Measurements from ENCODE around the gene DCUN1D4. TPM values are rescaled to one million over a fixed set of nuclear protein-coding genes. Genes with fewer than 3 reads are reported as not detected.
A peak's percentile ranks its signal among the peaks of the same experiment; 100 is the strongest.
"Not testable (repeated sequence)": the region's sequence is repeated elsewhere in the genome, so short reads cannot be mapped to it uniquely, and the experiment has no call there.

The DCUN1D4 gene
- total RNA-seq, 1 donor from 2014 or later: 28.7 TPM

DNA sequence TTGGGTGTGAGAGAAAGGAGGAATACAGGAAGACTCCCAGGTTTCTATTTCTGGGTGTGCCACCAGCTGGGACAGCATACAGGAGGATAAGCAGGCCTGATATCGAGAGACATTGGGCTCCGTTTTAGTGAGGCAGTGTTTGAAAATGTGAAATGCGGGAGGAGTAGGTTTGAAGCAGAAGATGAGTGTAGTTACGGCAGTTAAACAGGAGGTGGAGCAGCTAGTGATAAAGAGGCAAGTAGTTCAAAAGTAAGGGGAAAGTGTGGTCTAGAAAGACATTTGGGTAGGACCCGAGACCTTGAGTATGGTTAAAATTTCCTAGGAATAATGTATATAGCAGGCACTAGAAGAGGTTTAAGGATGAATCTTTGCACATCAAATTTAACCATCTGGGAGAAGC lies 42.4 kb downstream of the DCUN1D4 start:
- Histone ChIP-seq H3K4me3 (ENCODE audit: low read depth, low read length) (no peak overlapping the region), H3K27me3 (ENCODE audit: control insufficient read depth, insufficient read depth, low read length) (no peaks in the 10 kb centered on the region), H3K36me3 (ENCODE audit: control insufficient read depth, insufficient read depth, low read length) (peaks cover 8% of the 10 kb centered on the region)
- peak; percentile 43 for DNase-seq (ENCODE audit: low read depth)
- TF ChIP-seq, protein P1, sequence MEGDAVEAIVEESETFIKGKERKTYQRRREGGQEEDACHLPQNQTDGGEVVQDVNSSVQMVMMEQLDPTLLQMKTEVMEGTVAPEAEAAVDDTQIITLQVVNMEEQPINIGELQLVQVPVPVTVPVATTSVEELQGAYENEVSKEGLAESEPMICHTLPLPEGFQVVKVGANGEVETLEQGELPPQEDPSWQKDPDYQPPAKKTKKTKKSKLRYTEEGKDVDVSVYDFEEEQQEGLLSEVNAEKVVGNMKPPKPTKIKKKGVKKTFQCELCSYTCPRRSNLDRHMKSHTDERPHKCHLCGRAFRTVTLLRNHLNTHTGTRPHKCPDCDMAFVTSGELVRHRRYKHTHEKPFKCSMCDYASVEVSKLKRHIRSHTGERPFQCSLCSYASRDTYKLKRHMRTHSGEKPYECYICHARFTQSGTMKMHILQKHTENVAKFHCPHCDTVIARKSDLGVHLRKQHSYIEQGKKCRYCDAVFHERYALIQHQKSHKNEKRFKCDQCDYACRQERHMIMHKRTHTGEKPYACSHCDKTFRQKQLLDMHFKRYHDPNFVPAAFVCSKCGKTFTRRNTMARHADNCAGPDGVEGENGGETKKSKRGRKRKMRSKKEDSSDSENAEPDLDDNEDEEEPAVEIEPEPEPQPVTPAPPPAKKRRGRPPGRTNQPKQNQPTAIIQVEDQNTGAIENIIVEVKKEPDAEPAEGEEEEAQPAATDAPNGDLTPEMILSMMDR (IDR thresholded peaks at IDR 0.05; ENCODE audit: insufficient read depth, low read length, severe bottlenecking): peak; percentile 46
- no peak for FAIRE-seq

DNA sequence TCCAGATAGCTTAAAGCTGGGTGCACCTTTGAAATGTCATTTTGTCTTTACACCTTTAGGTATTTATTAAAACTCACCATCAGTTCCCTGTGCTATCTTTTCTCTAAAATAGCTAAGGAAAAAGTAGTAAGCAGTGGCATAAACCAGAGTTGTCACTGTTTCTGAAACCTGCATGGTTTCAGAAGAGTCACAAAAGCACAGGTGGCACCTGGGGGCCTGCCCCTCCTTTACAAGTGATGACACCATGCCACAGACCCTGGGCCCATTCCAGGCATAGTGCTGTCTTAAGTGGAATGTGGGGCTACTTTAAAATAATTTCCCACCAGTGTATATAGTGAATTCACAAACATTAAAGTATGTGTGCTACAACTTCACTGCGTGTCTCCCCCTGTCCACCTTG lies 47.8 kb downstream of the DCUN1D4 start:
- TF ChIP-seq, protein P1 (IDR thresholded peaks at IDR 0.05; ENCODE audit: insufficient read depth, low read length, severe bottlenecking): no peak
- DNase-seq (ENCODE audit: low read depth) (no peak), FAIRE-seq (no peak)
- no peaks in the 10 kb centered on the region for H3K27me3 ChIP-seq (ENCODE audit: control insufficient read depth, insufficient read depth, low read length)
- H3K4me3 ChIP-seq (ENCODE audit: low read depth, low read length): no peak overlapping the region
- H3K36me3 ChIP-seq (ENCODE audit: control insufficient read depth, insufficient read depth, low read length): peaks cover 4% of the 10 kb centered on the region

DNA sequence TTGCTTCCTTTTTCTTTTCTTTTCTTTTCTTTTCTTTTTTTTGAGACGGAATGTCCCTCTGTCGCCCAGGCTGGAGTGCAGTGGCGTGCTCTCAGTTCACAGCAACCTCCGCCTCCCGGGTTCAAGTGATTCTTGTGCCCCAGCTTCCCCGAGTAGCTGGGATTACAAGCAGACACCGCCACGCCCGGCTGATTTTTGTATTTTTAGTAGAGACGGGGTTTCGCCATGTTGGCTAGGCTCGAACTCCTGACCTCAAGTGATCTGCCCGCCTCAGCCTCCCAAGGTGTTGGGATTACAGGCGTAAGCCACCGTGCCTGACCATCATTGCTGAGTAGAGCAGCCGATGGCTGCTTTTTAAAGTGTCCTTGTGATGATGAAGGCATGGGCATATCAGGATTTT lies 50.4 kb downstream of the DCUN1D4 start:
- FAIRE-seq; H3K36me3 ChIP-seq (ENCODE audit: control insufficient read depth, insufficient read depth, low read length); H3K27me3 ChIP-seq (ENCODE audit: control insufficient read depth, insufficient read depth, low read length); DNase-seq (ENCODE audit: low read depth); H3K4me3 ChIP-seq (ENCODE audit: low read depth, low read length): not testable (repeated sequence)

DNA sequence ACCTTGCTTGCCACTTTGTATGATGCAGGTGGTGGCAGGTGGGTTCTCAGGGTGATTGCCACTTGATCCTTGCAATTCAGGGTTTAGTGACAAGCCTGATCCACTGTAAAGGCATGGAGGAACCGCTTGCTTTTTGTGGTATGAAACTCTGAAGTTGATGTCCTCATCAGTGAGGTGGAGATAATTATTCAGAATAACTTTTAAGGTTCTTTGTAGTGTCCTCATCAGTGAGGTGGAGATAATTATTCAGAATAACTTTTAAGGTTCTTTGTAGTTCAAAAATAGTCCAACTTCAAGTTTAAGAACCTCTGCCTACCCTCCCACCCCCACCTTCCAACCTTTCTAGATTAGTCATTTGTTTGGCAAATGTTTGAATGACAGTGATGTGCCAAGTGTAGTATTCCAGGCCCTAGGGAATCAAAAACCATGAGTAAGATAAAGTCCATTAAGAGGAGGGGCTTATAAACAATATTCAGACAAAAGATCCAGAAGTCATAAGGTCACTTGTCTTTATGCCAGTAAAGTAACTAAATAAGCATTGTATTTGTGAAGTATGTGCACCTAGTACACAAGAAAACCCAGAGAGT lies 51.2 kb downstream of the DCUN1D4 start:
- DNase-seq (ENCODE audit: low read depth): peak; percentile 58
- TF ChIP-seq, protein P1 (IDR thresholded peaks at IDR 0.05; ENCODE audit: insufficient read depth, low read length, severe bottlenecking): no peak
- no peaks in the 10 kb centered on the region for H3K36me3 ChIP-seq (ENCODE audit: control insufficient read depth, insufficient read depth, low read length)
- H3K27me3 ChIP-seq (ENCODE audit: control insufficient read depth, insufficient read depth, low read length): no peaks in the 10 kb centered on the region
- H3K4me3 ChIP-seq (ENCODE audit: low read depth, low read length): no peak overlapping the region
- no peak for FAIRE-seq

DNA sequence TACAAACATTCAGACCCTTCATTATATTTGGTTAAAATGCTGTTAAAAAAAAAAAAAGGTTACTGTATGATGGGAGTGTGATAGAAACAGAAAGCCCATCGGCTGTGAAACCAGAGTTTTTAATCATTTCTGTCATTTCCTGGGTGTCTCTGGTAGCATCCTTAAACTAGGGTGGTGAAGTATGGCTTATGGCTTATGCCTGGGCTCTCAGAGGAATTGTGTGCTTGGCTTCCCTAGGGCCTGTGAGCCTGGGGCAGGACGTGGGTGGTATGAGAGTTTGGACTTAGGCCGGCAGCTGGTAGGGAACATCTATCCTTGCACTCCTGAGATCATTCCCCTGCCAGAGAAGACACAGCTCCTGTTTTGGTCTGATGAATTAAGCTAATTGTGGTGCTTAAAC lies 52.2 kb downstream of the DCUN1D4 start:
- no peak overlapping the region for H3K4me3 ChIP-seq (ENCODE audit: low read depth, low read length)
- no peaks in the 10 kb centered on the region for H3K27me3 ChIP-seq (ENCODE audit: control insufficient read depth, insufficient read depth, low read length)
- TF ChIP-seq, protein P1 (IDR thresholded peaks at IDR 0.05; ENCODE audit: insufficient read depth, low read length, severe bottlenecking): no peak
- FAIRE-seq (no peak), DNase-seq (ENCODE audit: low read depth) (no peak)
- no peaks in the 10 kb centered on the region for H3K36me3 ChIP-seq (ENCODE audit: control insufficient read depth, insufficient read depth, low read length)

DNA sequence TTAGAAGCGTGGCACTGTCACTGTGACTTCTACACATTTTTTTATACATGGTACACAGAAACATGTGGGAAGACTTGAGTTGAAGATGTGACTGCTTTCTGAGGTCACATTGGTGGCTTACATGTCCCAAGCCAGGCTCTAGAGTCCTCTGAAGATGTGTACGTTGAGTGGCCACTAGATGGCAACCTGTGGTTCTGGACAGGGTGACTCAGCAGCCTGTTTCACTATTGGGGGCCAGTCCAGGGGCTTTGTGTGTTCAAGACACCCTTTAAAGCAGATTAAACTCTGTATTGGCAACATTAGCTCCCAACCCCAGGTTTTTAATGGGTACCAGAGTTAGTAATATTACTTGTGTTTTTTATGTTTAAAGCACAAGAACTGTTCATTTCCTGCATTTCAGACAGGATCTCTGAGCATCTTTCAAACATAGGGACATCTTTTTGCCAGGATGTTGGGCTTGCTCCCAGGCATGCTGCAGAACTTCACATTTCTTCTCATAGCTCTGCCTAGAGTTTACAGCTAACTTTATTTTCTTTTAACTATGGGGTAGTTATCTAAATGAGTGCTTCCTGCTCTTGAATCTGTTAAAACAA lies 53.0 kb downstream of the DCUN1D4 start:
- peaks cover 2% of the 10 kb centered on the region for H3K36me3 ChIP-seq (ENCODE audit: control insufficient read depth, insufficient read depth, low read length)
- DNase-seq (ENCODE audit: low read depth) (peak; percentile 53), FAIRE-seq (no peak)
- no peak overlapping the region for H3K4me3 ChIP-seq (ENCODE audit: low read depth, low read length)
- H3K27me3 ChIP-seq (ENCODE audit: control insufficient read depth, insufficient read depth, low read length): no peaks in the 10 kb centered on the region
- TF ChIP-seq, protein P1 (IDR thresholded peaks at IDR 0.05; ENCODE audit: insufficient read depth, low read length, severe bottlenecking): peak; percentile 81

Data from bronchial epithelial cell (primary cell).